Measurements from ENCODE around the gene MRFAP1L1.

The MRFAP1L1 gene

GRCh38 chr4:6749340-6750171 lies 39.9 kb upstream of the MRFAP1L1 start:
- Histone ChIP-seq H3K27ac (ENCODE audit: low read length) (no peak overlapping the region), H3K4me2 (ENCODE audit: insufficient read depth, low read length) (no peak overlapping the region), H4K20me1 (ENCODE audit: insufficient read depth, low read length) (no peaks in the 10 kb centered on the region)

GRCh38 chr4:6748286-6748685 lies 38.6 kb upstream of the MRFAP1L1 start:
- Histone ChIP-seq H3K9me3 (ENCODE audit: insufficient read depth, low read length, severe bottlenecking) (no peaks in the 10 kb centered on the region), H3K79me2 (ENCODE audit: insufficient read depth, low read length) (no peaks in the 10 kb centered on the region), H3K4me2 (ENCODE audit: insufficient read depth, low read length) (no peak overlapping the region), H2AFZ (ENCODE audit: low read depth, low read length) (no peak overlapping the region), H3K27me3 (ENCODE audit: insufficient read depth, low read length, poor library complexity) (no peaks in the 10 kb centered on the region), H3K4me1 (ENCODE audit: insufficient read depth, low read length) (peaks cover 4% of the 10 kb centered on the region), H3K27ac (ENCODE audit: low read length) (no peak overlapping the region), H4K20me1 (ENCODE audit: insufficient read depth, low read length) (no peaks in the 10 kb centered on the region), H3K4me3 (ENCODE audit: low read depth in 1 of 2, low read length in 2 of 2) (no peak overlapping the region), H3K36me3 (ENCODE audit: insufficient read depth, low read length) (no peaks in the 10 kb centered on the region), H3K9ac (ENCODE audit: low read depth, low read length) (no peak overlapping the region)
- ATAC-seq (ENCODE audit: insufficient read depth, low read depth) (no peak), DNase-seq (no peak)
- TF ChIP-seq EZH2 (IDR thresholded peaks at IDR 0.05; ENCODE audit: borderline replicate concordance, low read depth, low read length, severe bottlenecking) (no peak), CTCF (IDR thresholded peaks at IDR 0.05; ENCODE audit: borderline replicate concordance, extremely low read depth, low read length, poor library complexity, severe bottlenecking) (no peak)

More at GRCh38 chr4:6749340-6750171, 39.9 kb upstream of the MRFAP1L1 start:
- Histone ChIP-seq H3K79me2 (ENCODE audit: insufficient read depth, low read length) (no peaks in the 10 kb centered on the region), H3K4me3 (ENCODE audit: low read depth in 1 of 2, low read length in 2 of 2) (no peak overlapping the region), H3K4me1 (ENCODE audit: insufficient read depth, low read length) (peaks cover 4% of the 10 kb centered on the region), H3K36me3 (ENCODE audit: insufficient read depth, low read length) (no peaks in the 10 kb centered on the region), H3K9ac (ENCODE audit: low read depth, low read length) (no peak overlapping the region), H3K27me3 (ENCODE audit: insufficient read depth, low read length, poor library complexity) (no peaks in the 10 kb centered on the region), H2AFZ (ENCODE audit: low read depth, low read length) (no peak overlapping the region), H3K9me3 (ENCODE audit: insufficient read depth, low read length, severe bottlenecking) (no peaks in the 10 kb centered on the region)
- ATAC-seq (ENCODE audit: insufficient read depth, low read depth) (no peak), DNase-seq (no peak)
- TF ChIP-seq CTCF (IDR thresholded peaks at IDR 0.05; ENCODE audit: borderline replicate concordance, extremely low read depth, low read length, poor library complexity, severe bottlenecking) (no peak), EZH2 (IDR thresholded peaks at IDR 0.05; ENCODE audit: borderline replicate concordance, low read depth, low read length, severe bottlenecking) (no peak)

DNA sequence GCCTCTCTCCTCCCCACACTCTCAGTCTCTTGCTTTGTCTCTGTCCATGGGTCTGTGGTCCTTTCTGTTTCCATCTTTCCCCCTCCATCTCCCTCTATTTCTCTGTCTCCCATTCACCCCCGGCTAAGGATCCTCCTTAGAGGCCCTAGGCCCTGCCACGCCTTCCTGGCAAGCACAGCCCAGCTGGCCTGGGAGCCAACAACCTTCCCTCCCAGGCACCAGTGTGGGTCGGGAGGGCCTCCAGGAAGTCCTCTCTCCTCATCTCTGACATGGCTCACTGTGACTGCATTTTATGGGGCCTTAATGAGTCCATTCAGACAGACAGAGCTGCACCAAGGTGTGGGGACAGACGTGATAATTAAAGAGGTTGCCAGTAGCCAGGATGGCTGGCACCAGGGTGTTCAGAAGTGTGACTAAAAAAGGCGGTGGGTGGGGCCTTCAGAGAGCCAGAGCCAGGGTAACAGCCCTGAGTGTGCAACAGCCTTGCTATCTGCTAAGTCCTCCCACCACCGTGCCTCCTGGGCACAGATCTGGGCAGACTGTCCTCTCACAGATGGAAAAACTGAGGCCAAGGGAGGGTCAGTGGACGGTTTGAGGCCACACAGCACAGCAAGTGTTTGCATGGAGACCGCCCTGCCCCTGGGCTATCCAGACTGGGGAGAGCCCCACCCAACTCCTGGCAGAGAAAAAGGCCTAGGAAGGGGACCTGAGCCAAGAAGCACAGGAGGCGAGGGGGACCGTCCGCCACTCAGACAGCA lies 37.8 kb upstream of the MRFAP1L1 start:
- Histone ChIP-seq H3K36me3 (ENCODE audit: insufficient read depth, low read length) (no peaks in the 10 kb centered on the region), H3K4me1 (ENCODE audit: insufficient read depth, low read length) (peaks cover 4% of the 10 kb centered on the region), H3K27me3 (ENCODE audit: insufficient read depth, low read length, poor library complexity) (no peaks in the 10 kb centered on the region), H3K9me3 (ENCODE audit: insufficient read depth, low read length, severe bottlenecking) (no peaks in the 10 kb centered on the region), H3K79me2 (ENCODE audit: insufficient read depth, low read length) (no peaks in the 10 kb centered on the region), H4K20me1 (ENCODE audit: insufficient read depth, low read length) (no peaks in the 10 kb centered on the region), H2AFZ (ENCODE audit: low read depth, low read length) (no peak overlapping the region), H3K27ac (ENCODE audit: low read length) (no peak overlapping the region), H3K4me3 (ENCODE audit: low read depth in 1 of 2, low read length in 2 of 2) (no peak overlapping the region), H3K9ac (ENCODE audit: low read depth, low read length) (no peak overlapping the region), H3K4me2 (ENCODE audit: insufficient read depth, low read length) (no peak overlapping the region)
- DNase-seq (no peak), ATAC-seq (ENCODE audit: insufficient read depth, low read depth) (no peak)
- TF ChIP-seq EZH2 (IDR thresholded peaks at IDR 0.05; ENCODE audit: borderline replicate concordance, low read depth, low read length, severe bottlenecking) (no peak), CTCF (IDR thresholded peaks at IDR 0.05; ENCODE audit: borderline replicate concordance, extremely low read depth, low read length, poor library complexity, severe bottlenecking) (no peak)
